ENCODE data around the gene HOOK1. TPM values are rescaled to one million over a fixed set of nuclear protein-coding genes. Genes with fewer than 3 reads are reported as not detected.

HOOK1 gene
- total and polyA plus RNA-seq, 2 donors (not counting 3 experiments of a cell fraction or from before 2014, with no cell fraction given), result not detected

- CTCF ChIA-PET, result interaction anchor here (0.6 to 4.5 kb wide), 5 partner anchors 10 to 1251 kb away, joined by 3 to 17 read pairs (median 3); no protein-coding TSS in a partner anchor
- DNase-seq (ENCODE audit: low read depth, low spot score), result no peak
- POLR2A ChIA-PET, result no interaction called here
- Histone ChIP-seq H3K4me1 (ENCODE audit: control insufficient read depth, extremely low read depth, insufficient read depth, low read length) (peaks cover 10% of the 10 kb centered on the region), H2AFZ (ENCODE audit: low read depth, low read length) (no peak overlapping the region), H3K4me3 (replicated peaks in 1 of 3; ENCODE audit: insufficient read depth in 1 of 3, low read depth in 1 of 3, low read length in 3 of 3) (no peak overlapping the region), H3K27ac (ENCODE audit: insufficient read depth, low read depth, low read length) (no peak overlapping the region), H3K36me3 (ENCODE audit: control insufficient read depth in 2 of 2, extremely low read depth in 1 of 2, insufficient read depth in 2 of 2, low read length in 2 of 2) (no peaks in the 10 kb centered on the region), H3K27me3 (ENCODE audit: control insufficient read depth in 2 of 2, insufficient read depth in 2 of 2, low read length in 2 of 2) (no peaks in the 10 kb centered on the region), H3K9me1 (replicated peaks; ENCODE audit: control insufficient read depth, extremely low read depth, insufficient read depth, low read length) (no peaks in the 10 kb centered on the region), H4K20me1 (replicated peaks; ENCODE audit: control insufficient read depth, extremely low read depth, insufficient read depth, low read length) (no peaks in the 10 kb centered on the region), H3K79me2 (ENCODE audit: control insufficient read depth, insufficient read depth, low read length) (no peaks in the 10 kb centered on the region), H3K9ac (replicated peaks; ENCODE audit: extremely low read depth, insufficient read depth, low read length) (no peak overlapping the region), H3K4me2 (ENCODE audit: insufficient read depth, low read length) (no peak overlapping the region), H3K9me3 (replicated peaks; ENCODE audit: control insufficient read depth, insufficient read depth, low read length) (no peaks in the 10 kb centered on the region)
- TF ChIP-seq EZH2 (IDR thresholded peaks at IDR 0.05; ENCODE audit: borderline replicate concordance, low read depth, low read length, severe bottlenecking), result no peak
- no peak for TF ChIP-seq FOS (IDR thresholded peaks at IDR 0.05; ENCODE audit: borderline replicate concordance, insufficient read depth, low read length)
- no peak for TF ChIP-seq MAX (IDR thresholded peaks at IDR 0.05; ENCODE audit: insufficient read depth, insufficient read length)
- TF ChIP-seq CTCF (IDR thresholded peaks at IDR 0.05; ENCODE audit: extremely low read depth in 1 of 2, insufficient read depth in 1 of 2, low read depth in 1 of 2, low read length in 2 of 2), result no peak
- no peak for TF ChIP-seq MYC (IDR thresholded peaks at IDR 0.05; ENCODE audit: low read depth, low read length)
- TF ChIP-seq POLR2AphosphoS5 (IDR thresholded peaks at IDR 0.05; ENCODE audit: insufficient read depth, low read depth, low read length), result no peak
- no peak for TF ChIP-seq JUN (IDR thresholded peaks at IDR 0.05; ENCODE audit: borderline replicate concordance, insufficient read depth, insufficient read length, low read depth)
- TF ChIP-seq POLR2A (IDR thresholded peaks at IDR 0.05; ENCODE audit: low read depth, low read length), result no peak
- no TSS peak for BruUV-seq (replicated peaks)
- intact Hi-C loops (cut with micrococcal nuclease), result no loop called here
- FAIRE-seq, result no peak
- dilution Hi-C loops (cut with MboI; ENCODE audit: extremely low pct_ligation_motif_present, low sequenced_read_pairs), result no loop called here
Measured at GRCh38 chr1:59766227-59766855, 48.4 kb upstream of the HOOK1 start.

Measured in endothelial cell of umbilical vein (primary cell).